SIG-M5 (cell line): ENCODE data around the gene HSD17B4.
"Not testable (repeated sequence)": the region's sequence is repeated elsewhere in the genome, so short reads cannot be mapped to it uniquely, and the experiment has no call there.

ENCODE experiments used
- DNase-seq: peaks from one replicate; lab custom pipeline; 2025; lab: John Stamatoyannopoulos, UW

The HSD17B4 gene

DNA sequence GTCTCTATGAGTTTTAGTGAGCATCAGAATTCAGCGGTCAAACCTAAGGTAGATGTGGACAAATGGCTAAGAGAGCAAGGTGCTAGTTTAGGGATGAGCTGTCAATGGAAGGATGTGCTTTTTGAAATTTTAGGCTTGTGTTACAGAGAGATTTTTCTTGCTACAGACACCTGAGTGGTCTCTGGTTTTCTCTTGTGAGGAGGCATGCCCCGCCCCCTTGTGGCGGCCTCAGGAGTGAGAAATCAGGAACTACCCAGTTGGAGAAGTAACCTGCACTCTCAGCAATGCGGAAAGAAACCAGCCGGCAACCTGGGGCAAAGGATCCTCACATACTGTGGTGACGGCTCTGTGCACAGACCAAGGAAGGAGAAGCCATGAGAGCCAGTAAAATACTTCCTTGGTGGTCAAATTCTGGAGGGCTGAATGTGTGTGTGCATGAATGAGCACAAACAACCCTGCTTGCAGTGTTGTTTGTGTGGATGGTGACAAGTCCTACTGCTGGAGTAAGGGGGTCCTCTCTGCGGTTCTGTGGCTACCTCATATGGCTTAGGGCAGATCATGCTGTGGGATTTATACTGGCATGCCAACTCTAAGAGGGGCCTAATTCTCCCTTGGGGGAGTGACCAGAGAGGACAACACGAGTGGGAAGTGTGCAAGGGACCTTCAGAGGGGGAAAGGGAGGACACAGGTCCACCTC, 16.7 kb upstream of the HSD17B4 start:
- no peak for DNase-seq

GRCh38 chr5:119437785-119438586, 14.3 kb upstream of the HSD17B4 start:
- not testable (repeated sequence) for DNase-seq

- not testable (repeated sequence) for DNase-seq
These were observed 13.7 kb upstream of the HSD17B4 start for GRCh38 chr5:119438587-119438917.

DNA sequence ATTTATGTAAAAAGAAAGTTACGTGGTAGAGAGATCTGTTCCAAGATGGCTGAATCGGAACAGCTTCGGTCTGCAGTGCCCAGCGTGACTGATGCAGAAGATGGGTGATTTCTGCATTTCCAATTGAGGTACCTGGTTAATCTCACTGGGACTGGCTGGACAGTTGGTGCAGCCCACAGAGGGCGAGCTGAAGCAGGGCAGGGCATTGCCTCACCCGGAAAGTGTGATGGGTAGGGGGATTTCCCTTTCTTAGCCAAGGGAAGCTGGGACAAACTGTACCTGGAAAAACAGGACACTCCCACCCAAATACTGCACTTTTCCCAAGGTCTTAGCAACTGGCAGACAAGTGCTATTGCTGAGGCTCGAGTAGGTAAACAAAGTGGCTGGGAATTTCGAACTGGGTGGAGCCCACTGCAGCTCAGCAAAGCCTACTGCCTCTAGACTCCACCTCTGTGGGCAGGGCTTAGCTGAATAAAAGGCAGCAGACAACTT, 13.1 kb upstream of the HSD17B4 start:
- DNase-seq = no peak

DNA sequence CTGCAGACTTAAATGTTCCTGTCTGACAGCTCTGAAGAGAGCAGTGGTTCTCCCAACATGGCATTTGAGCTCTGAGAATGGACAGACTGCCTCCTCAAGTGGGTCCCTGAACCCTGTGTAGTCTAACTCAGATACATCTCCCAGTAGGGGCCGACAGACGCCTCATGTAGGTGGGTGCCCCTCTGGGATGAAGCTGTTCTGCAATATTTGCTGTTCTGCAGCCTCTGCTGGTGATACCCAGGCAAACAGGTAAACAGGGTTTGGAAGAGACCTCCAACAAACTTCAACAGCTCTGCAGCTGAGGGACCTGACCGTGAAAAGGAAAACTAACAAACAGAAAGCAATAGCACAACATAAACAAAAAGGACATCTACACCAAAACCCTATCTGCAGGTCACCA, 12.7 kb upstream of the HSD17B4 start:
- not testable (repeated sequence) for DNase-seq

- not testable (repeated sequence) for DNase-seq
These were observed 7.7 kb upstream of the HSD17B4 start for GRCh38 chr5:119444643-119445042.

- no peak for DNase-seq
These were observed 6.8 kb upstream of the HSD17B4 start for GRCh38 chr5:119445544-119445943.

GRCh38 chr5:119449882-119450281, 2.4 kb upstream of the HSD17B4 start:
- DNase-seq = no peak

DNA sequence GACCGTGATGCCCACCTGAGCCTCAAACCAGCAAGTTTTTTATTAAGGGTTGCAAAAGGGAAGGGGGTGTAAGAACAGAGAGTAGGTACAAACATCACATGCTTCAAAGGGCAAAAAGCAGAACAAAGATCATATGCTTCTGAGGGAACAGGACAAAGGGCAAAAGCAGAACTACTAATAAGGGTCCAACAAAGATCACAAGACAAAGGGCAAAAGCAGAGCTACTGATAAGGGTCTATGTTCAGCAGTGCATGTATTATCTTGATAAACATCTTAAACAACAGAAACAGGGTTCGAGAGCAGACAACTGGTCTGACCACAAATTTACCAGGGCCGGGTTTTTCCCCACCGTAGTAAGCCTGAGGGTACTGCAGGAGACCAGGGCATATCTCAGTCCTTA, 1.7 kb upstream of the HSD17B4 start:
- not testable (repeated sequence) for DNase-seq

DNA sequence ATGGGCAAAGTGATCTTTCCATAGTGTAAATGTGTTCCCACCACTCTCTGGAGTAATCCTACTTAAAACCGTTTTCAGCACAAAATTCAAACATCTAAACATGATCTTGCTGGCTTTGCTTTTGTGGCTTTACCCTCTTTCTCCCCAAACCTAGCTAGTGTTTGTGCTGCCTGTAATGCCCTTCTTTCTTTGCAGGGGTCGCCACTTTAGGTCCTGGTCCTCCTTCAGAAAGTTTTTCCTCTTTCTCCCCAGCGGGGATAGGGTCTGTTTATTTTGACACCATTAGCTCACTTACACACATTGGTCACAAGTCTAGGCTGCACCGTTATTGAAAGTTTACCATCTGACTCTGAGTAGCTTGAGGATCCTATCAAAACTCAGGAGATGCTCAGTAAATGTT, 736 bp upstream of the HSD17B4 start:
- DNase-seq = no peak

GRCh38 chr5:119452060-119452372, 281 bp upstream of the HSD17B4 start:
- no peak for DNase-seq

GRCh38 chr5:119453040-119453373, 710 bp downstream of the HSD17B4 start:
- DNase-seq = peak; percentile 2

GRCh38 chr5:119454171-119454570, 1.9 kb downstream of the HSD17B4 start:
- no peak for DNase-seq

DNA sequence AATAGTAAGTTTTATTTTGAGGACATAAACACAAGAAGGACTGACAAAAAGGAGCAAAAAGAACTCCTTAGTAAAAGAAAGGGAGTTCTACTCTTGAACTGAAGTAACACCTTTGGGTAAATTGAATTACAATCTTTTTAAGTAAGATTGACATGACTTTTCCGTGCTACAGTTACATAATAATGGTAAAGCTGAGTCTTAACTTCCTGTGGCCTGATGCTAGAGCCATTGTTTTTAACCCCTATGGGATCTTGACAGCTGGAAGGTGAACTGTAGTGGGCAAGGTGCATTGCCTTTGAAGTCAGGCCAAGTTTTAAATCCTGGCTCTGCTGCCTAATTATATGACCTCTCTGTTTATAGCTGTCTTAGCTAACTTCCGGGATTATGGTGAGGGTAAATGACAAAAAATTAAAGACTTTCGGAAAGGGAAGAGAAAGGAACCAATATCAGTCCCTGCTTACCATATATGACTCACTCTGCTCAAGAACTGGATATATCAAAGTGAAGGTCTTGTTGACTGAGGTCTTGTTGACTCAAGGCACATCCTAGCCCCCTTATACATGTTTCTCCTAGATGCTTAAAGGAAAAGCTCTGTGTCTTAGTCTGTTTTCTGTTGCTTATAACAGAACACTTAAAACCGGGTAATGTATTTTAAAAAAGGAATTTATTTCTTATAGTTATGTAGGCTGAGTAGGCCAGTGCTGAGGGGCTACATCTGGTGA, 6.8 kb downstream of the HSD17B4 start:
- DNase-seq = no peak

DNA sequence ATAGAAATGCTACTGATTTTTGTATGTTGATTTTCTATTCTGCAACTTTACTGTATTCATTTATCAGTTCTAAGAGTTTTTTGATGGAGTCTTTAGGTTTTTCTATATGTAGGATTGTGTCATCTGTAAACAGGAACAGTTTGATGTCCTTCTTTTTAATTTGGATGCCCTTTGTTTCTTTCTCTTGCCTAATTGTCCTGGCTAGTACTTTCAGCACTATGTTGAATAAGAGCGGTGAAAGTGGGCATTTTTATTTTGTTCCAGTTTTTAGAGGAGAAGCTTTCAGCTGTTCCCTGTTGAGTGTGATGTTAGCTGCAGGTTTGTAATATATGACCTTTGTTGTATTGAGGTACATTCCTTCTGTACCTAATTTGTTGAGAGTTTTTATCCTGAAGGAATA, 13.3 kb downstream of the HSD17B4 start:
- no peak for DNase-seq

GRCh38 chr5:119468286-119468685, 16.0 kb downstream of the HSD17B4 start:
- no peak for DNase-seq

GRCh38 chr5:119470105-119470763, 17.9 kb downstream of the HSD17B4 start:
- DNase-seq = no peak

GRCh38 chr5:119470851-119471451, 18.7 kb downstream of the HSD17B4 start:
- DNase-seq = no peak

DNA sequence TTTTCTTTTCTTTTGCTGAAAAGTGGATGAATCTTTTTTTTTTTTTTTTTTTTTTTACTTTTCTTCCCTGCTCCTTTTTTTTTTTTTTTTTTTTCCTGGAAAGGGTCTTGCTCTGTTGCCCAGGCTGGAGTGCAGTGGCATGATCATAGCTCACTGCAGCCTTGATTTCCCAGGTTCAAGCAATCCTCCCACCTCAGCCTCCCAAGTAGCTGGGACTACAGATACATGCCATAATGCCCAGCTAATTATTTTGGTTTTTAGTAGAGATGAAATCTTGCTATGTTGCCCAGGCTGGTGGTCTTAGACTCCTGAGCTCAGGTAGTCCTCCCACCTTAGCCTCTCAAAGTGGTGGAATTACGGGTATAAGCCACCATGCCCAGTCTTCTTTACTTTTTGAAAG, 20.9 kb downstream of the HSD17B4 start:
- no peak for DNase-seq

DNA sequence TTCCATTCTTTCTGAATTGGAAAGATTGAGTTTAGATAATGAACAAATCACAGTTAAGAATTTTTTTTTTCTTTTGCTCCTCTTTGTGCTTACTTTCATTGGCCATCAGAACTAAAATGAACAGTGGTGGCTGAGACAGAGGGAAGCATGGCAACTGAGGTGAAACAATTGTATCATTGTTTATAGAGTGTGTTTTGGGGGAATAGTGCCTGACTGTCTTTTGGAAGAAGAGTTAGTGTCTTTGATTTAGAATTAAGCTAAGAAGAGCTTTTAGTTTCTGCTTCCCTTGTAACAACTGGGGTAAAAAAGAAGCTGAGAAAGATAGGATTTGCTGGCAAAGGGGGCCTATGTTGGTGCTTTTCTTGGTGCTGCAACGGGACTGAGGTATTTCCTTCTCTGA, 24.0 kb downstream of the HSD17B4 start:
- DNase-seq = no peak

GRCh38 chr5:119478781-119479180, 26.5 kb downstream of the HSD17B4 start:
- DNase-seq = no peak

DNA sequence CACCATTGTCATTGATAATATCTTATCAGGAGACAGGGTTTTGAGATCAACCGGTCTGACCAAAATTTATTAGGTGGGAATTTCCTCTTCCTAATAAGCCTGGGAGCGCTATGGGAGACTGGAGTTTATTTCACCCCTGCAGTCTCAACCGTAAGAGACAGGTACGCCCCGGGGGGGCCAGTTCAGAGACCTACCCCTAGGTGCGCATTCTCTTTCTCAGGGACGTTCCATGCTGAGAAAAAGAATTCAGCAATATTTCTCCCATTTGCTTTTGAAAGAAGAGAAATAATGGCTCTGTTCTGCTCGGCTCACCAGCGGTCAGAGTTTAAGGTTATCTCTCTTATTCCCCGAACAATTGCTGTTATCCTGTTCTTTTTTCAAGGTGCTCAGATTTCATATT, 28.3 kb downstream of the HSD17B4 start:
- not testable (repeated sequence) for DNase-seq
